ENCODE results near the gene HEBP2.

HEBP2 gene

DNA sequence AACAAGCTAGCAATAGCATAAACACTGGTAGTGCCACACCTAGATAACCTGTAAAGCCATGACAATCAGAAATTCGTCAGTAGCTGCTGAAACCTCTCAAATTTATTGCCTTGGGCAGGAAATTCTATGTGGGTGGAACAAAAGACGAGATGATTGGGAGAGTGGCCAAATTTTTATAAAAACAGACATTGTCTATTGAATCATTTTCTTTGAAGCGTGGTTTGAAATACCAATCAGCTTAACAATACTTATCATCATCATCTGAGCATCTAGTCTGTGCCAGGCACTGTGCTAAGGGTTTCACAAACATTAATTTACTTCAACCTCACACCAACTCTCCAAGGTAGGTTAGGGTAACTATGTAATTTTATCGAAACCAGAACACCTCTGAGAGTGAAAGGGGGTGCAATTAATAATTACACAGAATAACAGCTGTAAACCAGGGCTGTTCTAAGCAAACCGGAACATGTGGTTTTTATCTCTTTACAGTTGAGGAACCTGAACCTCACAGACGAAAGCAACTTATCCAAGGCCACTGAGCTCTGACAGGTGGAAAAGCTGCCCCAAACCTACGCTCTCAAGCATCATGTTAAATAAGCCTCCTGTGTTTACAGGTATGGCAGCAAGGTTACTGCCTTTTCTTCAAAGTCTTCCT lies 51.9 kb downstream of the HEBP2 start:
- DNase-seq: no peak

DNA sequence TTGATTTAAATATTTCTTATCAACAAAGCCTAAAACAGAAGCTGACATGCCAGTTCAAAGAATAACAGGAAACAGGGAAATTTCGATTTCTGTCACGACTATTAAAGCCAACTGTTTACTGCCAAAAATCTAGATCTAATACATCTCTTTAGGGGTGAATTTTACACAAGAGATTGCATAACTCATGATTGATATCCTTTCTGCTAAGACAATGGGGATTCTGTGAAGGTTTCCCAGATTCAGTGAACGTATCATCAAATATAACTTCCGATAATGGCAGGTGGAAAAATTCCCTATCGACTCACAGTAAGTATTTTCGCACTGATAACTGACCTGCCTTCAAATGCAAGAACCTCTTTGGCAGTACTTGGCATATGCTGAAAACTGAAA lies 52.4 kb downstream of the HEBP2 start:
- no peak for DNase-seq

DNA sequence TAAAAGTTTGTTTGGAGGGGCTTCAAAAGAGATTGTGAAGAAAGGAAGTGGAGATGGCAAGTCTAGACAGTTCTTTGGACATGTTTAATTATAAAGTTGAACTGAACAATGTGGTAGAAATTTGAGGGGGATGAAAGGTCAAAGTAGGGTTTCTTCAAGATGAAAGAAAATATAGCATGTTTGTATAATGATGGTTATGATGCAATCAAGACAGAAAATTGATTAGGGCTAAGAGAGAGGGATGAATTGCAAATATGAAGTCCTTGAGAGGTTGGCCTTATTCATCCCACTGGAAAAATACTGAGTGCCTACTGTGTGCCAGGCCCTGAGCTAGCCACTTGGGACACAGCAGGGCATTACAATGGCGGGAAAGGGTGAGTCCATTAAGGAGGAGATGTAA lies 57.6 kb downstream of the HEBP2 start:
- DNase-seq: no peak

DNA sequence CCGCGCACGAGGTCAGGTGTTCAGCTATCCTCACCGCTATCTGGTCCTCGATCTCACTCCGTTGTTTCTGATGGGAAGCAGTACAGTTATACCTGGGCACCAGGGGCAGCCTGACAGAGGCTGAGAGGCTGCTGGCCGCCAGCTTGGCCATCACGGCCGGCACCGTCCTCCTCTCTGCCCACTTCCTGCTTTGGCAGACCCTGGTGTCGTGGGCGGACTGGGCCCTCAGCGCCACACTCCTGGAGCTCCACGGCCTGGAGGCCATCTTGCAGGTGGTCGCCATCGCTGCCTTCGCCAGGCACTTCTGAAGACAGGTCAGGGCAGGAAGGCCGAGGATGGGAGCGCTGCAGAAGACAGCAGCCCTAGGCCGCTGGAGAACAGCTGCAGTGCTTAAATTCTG lies 60.1 kb downstream of the HEBP2 start:
- DNase-seq: no peak

DNA sequence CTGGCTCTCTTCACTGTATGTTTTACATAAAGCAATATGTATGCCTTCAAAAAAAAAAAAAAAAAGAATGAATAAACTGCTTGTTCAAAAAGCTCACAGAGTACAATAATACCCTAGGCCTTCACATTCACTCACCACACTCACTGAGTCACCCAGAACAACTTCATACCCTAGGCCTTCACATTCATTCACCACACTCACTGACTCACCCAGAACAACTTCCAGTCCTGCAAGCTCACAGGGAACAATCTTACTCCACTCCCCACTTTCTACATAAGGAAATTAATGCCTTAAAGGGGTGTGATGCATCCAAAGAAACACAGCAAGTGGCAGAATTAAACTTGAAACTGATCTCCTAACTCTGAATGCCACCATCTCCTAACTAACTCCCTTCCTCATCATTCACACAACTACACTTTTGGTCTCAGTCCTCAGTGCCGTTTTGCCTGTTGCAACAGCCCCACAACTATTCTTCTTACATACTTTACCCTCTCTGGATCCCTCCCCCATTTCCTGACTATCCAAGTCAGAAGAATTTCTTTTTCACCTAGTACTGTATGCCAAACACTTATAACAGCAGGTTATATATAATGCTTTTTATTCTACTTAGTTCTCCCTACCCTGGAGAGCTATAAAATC lies 61.1 kb downstream of the HEBP2 start:
- no peak for DNase-seq

DNA sequence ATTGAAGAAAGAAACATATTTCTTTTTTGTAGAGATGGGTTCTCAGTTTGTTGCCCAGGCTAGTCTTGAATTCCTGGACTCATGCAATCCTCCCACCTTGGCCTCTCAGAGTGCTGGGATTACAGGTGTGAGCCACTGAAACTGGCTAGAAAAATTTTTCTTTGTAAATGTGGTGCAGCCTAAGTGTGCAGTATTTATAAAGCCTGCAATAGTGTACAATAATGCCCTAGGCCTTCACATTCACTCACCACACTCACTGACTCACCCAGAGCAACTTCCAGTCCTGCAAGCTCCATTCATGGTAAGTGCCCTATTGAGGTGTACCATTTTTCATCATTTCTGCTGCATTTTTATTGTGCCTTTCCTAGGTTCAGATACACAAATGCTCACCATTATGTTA lies 63.9 kb downstream of the HEBP2 start:
- DNase-seq: no peak

DNA sequence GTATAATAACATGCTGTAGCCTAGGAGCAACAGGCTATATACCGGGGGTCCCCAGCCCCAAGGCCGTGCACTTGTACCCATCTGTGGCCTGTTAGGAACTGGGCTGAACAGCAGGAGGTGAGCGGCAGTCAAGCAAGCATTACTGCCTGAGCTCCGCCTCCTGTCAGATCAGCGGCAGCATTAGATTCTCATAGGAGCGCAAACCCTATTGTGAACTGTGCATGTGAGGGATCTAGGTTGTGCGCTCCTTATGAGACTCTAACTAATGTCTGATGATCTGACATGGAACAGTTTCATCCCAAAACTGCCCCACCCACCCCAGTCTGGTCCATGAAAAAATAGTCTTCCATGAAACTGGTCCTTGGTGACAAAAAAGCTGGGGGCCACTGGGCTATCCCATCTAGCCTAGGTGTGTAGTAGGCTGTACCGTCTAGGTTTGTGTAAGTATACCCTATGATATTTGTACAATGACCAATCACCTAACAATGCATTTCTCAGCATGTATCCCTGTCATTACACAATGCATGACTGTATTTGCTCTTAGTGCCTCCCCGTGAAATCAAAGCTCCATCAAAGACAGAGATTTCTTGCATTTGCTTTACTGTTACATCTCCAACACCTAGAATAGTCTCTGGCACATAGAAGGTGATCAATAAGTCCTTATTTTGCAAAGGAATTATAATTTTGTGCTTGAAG lies 64.4 kb downstream of the HEBP2 start:
- no peak for DNase-seq
